Measurements from ENCODE around the gene PSD4.

PSD4 gene

DNA sequence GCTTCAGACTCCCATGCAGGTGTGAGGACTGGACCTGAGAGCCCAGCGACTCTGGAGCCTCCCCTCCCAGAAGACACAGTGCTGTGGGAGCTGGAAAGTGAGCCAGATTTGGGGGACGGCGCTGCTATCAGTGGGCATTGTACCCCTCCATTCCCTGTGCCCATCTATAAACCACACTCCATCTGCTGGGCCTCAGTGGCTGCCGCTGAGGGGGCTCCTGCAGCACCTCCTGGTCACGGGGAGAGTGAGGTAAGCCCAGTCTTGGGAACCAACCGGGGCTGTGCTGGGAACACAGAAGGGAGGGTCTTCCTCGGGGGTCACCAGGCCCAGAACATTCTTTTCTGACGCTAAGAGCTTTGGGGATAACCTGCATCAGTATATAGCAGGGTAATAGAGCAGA lies 9.5 kb downstream of the PSD4 start:
- no peak overlapping the region for H3K4me2 ChIP-seq (ENCODE audit: low read length, poor library complexity, severe bottlenecking)
- H2BK5ac ChIP-seq (ENCODE audit: low read depth, low read length, poor library complexity, severe bottlenecking), result no peak overlapping the region
- no peak for DNase-seq
- H3K27me3 ChIP-seq (ENCODE audit: control insufficient read depth in 1 of 2, insufficient read depth in 1 of 2, low read length in 2 of 2), result no peaks in the 10 kb centered on the region
- H2BK15ac ChIP-seq (ENCODE audit: low read depth, poor library complexity, severe bottlenecking), result no peak overlapping the region
- no peak overlapping the region for H4K8ac ChIP-seq (ENCODE audit: low read length)
- H3K9me3 ChIP-seq (ENCODE audit: control insufficient read depth, low read length), result no peaks in the 10 kb centered on the region
- H4K91ac ChIP-seq (ENCODE audit: low read length), result no peak overlapping the region
- H3K4me3 ChIP-seq (ENCODE audit: insufficient read depth in 1 of 2, low read depth in 1 of 2, low read length in 2 of 2), result no peak overlapping the region
- H3K23ac ChIP-seq (ENCODE audit: low read length in 2 of 2), result no peak overlapping the region
- no peak overlapping the region for H3K14ac ChIP-seq (ENCODE audit: low read length in 2 of 2)
- H3K18ac ChIP-seq (ENCODE audit: low read depth in 1 of 2, low read length in 2 of 2), result no peak overlapping the region
- H3K4me1 ChIP-seq (ENCODE audit: control insufficient read depth, insufficient read depth, low read depth, low read length), result peaks cover 15% of the 10 kb centered on the region
- no peaks in the 10 kb centered on the region for H3K79me1 ChIP-seq (replicated peaks; ENCODE audit: low read length, poor library complexity, severe bottlenecking)
- no peak overlapping the region for H3K27ac ChIP-seq (ENCODE audit: low read length, poor library complexity, severe bottlenecking)
- no peak overlapping the region for H2AK5ac ChIP-seq (ENCODE audit: low read length, severe bottlenecking)
- H2AFZ ChIP-seq (ENCODE audit: low read depth, low read length), result no peak overlapping the region
- no peak overlapping the region for H2BK12ac ChIP-seq (ENCODE audit: low read length in 2 of 2)
- no peak overlapping the region for H3K4ac ChIP-seq (ENCODE audit: low read depth in 1 of 2, low read length in 2 of 2)
- WGBS, result 86% methylated on average over 7 of the region's 8 CpGs
- H2BK120ac ChIP-seq (ENCODE audit: low read depth, low read length), result no peak overlapping the region
- H3K36me3 ChIP-seq (ENCODE audit: control insufficient read depth in 1 of 2, insufficient read depth in 2 of 2, low read depth in 1 of 2, low read length in 2 of 2), result peaks cover 0 to 13% of the 10 kb centered on the region in 2 experiments
- H3K9ac ChIP-seq (ENCODE audit: low read length), result no peak overlapping the region

GRCh38 chr2:113183703-113184102 lies 9.9 kb downstream of the PSD4 start:
- WGBS, result 61% methylated on average over 2 of the region's 2 CpGs
- Histone ChIP-seq H3K27me3 (ENCODE audit: control insufficient read depth in 1 of 2, insufficient read depth in 1 of 2, low read length in 2 of 2) (no peaks in the 10 kb centered on the region), H4K91ac (ENCODE audit: low read length) (no peak overlapping the region), H3K27ac (ENCODE audit: low read length, poor library complexity, severe bottlenecking) (no peak overlapping the region), H2AFZ (ENCODE audit: low read depth, low read length) (no peak overlapping the region), H2BK12ac (ENCODE audit: low read length in 2 of 2) (no peak overlapping the region), H2BK120ac (ENCODE audit: low read depth, low read length) (no peak overlapping the region), H3K36me3 (ENCODE audit: control insufficient read depth in 1 of 2, insufficient read depth in 2 of 2, low read depth in 1 of 2, low read length in 2 of 2) (peaks cover 0 to 13% of the 10 kb centered on the region in 2 experiments), H3K18ac (ENCODE audit: low read depth in 1 of 2, low read length in 2 of 2) (no peak overlapping the region), H3K23ac (ENCODE audit: low read length in 2 of 2) (no peak overlapping the region), H3K4ac (ENCODE audit: low read depth in 1 of 2, low read length in 2 of 2) (no peak overlapping the region), H3K4me3 (ENCODE audit: insufficient read depth in 1 of 2, low read depth in 1 of 2, low read length in 2 of 2) (no peak overlapping the region), H3K4me1 (ENCODE audit: control insufficient read depth, insufficient read depth, low read depth, low read length) (peaks cover 15% of the 10 kb centered on the region), H3K79me1 (replicated peaks; ENCODE audit: low read length, poor library complexity, severe bottlenecking) (no peaks in the 10 kb centered on the region), H4K8ac (ENCODE audit: low read length) (no peak overlapping the region), H2BK5ac (ENCODE audit: low read depth, low read length, poor library complexity, severe bottlenecking) (no peak overlapping the region), H3K9ac (ENCODE audit: low read length) (no peak overlapping the region), H3K4me2 (ENCODE audit: low read length, poor library complexity, severe bottlenecking) (no peak overlapping the region), H3K9me3 (ENCODE audit: control insufficient read depth, low read length) (no peaks in the 10 kb centered on the region), H3K14ac (ENCODE audit: low read length in 2 of 2) (no peak overlapping the region), H2AK5ac (ENCODE audit: low read length, severe bottlenecking) (no peak overlapping the region), H2BK15ac (ENCODE audit: low read depth, poor library complexity, severe bottlenecking) (no peak overlapping the region)
- DNase-seq, result no peak

GRCh38 chr2:113184531-113185230 lies 10.9 kb downstream of the PSD4 start:
- Histone ChIP-seq H3K4me3 (ENCODE audit: insufficient read depth in 1 of 2, low read depth in 1 of 2, low read length in 2 of 2) (no peak overlapping the region), H3K4me2 (ENCODE audit: low read length, poor library complexity, severe bottlenecking) (no peak overlapping the region), H3K79me1 (replicated peaks; ENCODE audit: low read length, poor library complexity, severe bottlenecking) (no peaks in the 10 kb centered on the region), H3K27me3 (ENCODE audit: control insufficient read depth in 1 of 2, insufficient read depth in 1 of 2, low read length in 2 of 2) (no peaks in the 10 kb centered on the region), H3K27ac (ENCODE audit: low read length, poor library complexity, severe bottlenecking) (no peak overlapping the region), H4K8ac (ENCODE audit: low read length) (no peak overlapping the region), H2BK120ac (ENCODE audit: low read depth, low read length) (no peak overlapping the region), H2AFZ (ENCODE audit: low read depth, low read length) (no peak overlapping the region), H3K18ac (ENCODE audit: low read depth in 1 of 2, low read length in 2 of 2) (no peak overlapping the region), H3K14ac (ENCODE audit: low read length in 2 of 2) (no peak overlapping the region), H3K23ac (ENCODE audit: low read length in 2 of 2) (no peak overlapping the region), H3K36me3 (ENCODE audit: control insufficient read depth in 1 of 2, insufficient read depth in 2 of 2, low read depth in 1 of 2, low read length in 2 of 2) (peaks cover 0 to 13% of the 10 kb centered on the region in 2 experiments), H3K9me3 (ENCODE audit: control insufficient read depth, low read length) (no peaks in the 10 kb centered on the region), H2AK5ac (ENCODE audit: low read length, severe bottlenecking) (no peak overlapping the region), H2BK12ac (ENCODE audit: low read length in 2 of 2) (no peak overlapping the region), H3K4me1 (ENCODE audit: control insufficient read depth, insufficient read depth, low read depth, low read length) (peaks cover 12% of the 10 kb centered on the region), H3K9ac (ENCODE audit: low read length) (no peak overlapping the region), H2BK5ac (ENCODE audit: low read depth, low read length, poor library complexity, severe bottlenecking) (no peak overlapping the region), H4K91ac (ENCODE audit: low read length) (no peak overlapping the region), H2BK15ac (ENCODE audit: low read depth, poor library complexity, severe bottlenecking) (no peak overlapping the region), H3K4ac (ENCODE audit: low read depth in 1 of 2, low read length in 2 of 2) (no peak overlapping the region)
- no peak for DNase-seq
- WGBS, result 84% methylated on average over 8 of the region's 8 CpGs

- H4K8ac ChIP-seq (ENCODE audit: low read length), result no peak overlapping the region
- 87% methylated on average over 10 of the region's 10 CpGs for WGBS
- H3K79me1 ChIP-seq (replicated peaks; ENCODE audit: low read length, poor library complexity, severe bottlenecking), result no peaks in the 10 kb centered on the region
- H3K4me1 ChIP-seq (ENCODE audit: control insufficient read depth, insufficient read depth, low read depth, low read length), result peaks cover 6% of the 10 kb centered on the region
- H3K4ac ChIP-seq (ENCODE audit: low read depth in 1 of 2, low read length in 2 of 2), result no peak overlapping the region
- no peak overlapping the region for H2AFZ ChIP-seq (ENCODE audit: low read depth, low read length)
- peaks cover 0 to 13% of the 10 kb centered on the region in 2 experiments for H3K36me3 ChIP-seq (ENCODE audit: control insufficient read depth in 1 of 2, insufficient read depth in 2 of 2, low read depth in 1 of 2, low read length in 2 of 2)
- no peaks in the 10 kb centered on the region for H3K9me3 ChIP-seq (ENCODE audit: control insufficient read depth, low read length)
- no peak overlapping the region for H3K18ac ChIP-seq (ENCODE audit: low read depth in 1 of 2, low read length in 2 of 2)
- no peak overlapping the region for H2BK15ac ChIP-seq (ENCODE audit: low read depth, poor library complexity, severe bottlenecking)
- no peak for DNase-seq
- no peak overlapping the region for H3K4me2 ChIP-seq (ENCODE audit: low read length, poor library complexity, severe bottlenecking)
- no peak overlapping the region for H2AK5ac ChIP-seq (ENCODE audit: low read length, severe bottlenecking)
- H3K27me3 ChIP-seq (ENCODE audit: control insufficient read depth in 1 of 2, insufficient read depth in 1 of 2, low read length in 2 of 2), result no peaks in the 10 kb centered on the region
- no peak overlapping the region for H2BK5ac ChIP-seq (ENCODE audit: low read depth, low read length, poor library complexity, severe bottlenecking)
- H3K27ac ChIP-seq (ENCODE audit: low read length, poor library complexity, severe bottlenecking), result no peak overlapping the region
- H2BK120ac ChIP-seq (ENCODE audit: low read depth, low read length), result no peak overlapping the region
- H3K9ac ChIP-seq (ENCODE audit: low read length), result no peak overlapping the region
- H4K91ac ChIP-seq (ENCODE audit: low read length), result no peak overlapping the region
- H3K14ac ChIP-seq (ENCODE audit: low read length in 2 of 2), result no peak overlapping the region
- no peak overlapping the region for H2BK12ac ChIP-seq (ENCODE audit: low read length in 2 of 2)
- no peak overlapping the region for H3K4me3 ChIP-seq (ENCODE audit: insufficient read depth in 1 of 2, low read depth in 1 of 2, low read length in 2 of 2)
- no peak overlapping the region for H3K23ac ChIP-seq (ENCODE audit: low read length in 2 of 2)
Observed at GRCh38 chr2:113185664-113186432, 12.1 kb downstream of the PSD4 start.

Data from mesenchymal stem cell (in vitro differentiated cells and primary cell).